Measurements from ENCODE around the gene KICS2.
"Not testable (repeated sequence)": the region's sequence is repeated elsewhere in the genome, so short reads cannot be mapped to it uniquely, and the experiment has no call there.

The KICS2 gene

DNA sequence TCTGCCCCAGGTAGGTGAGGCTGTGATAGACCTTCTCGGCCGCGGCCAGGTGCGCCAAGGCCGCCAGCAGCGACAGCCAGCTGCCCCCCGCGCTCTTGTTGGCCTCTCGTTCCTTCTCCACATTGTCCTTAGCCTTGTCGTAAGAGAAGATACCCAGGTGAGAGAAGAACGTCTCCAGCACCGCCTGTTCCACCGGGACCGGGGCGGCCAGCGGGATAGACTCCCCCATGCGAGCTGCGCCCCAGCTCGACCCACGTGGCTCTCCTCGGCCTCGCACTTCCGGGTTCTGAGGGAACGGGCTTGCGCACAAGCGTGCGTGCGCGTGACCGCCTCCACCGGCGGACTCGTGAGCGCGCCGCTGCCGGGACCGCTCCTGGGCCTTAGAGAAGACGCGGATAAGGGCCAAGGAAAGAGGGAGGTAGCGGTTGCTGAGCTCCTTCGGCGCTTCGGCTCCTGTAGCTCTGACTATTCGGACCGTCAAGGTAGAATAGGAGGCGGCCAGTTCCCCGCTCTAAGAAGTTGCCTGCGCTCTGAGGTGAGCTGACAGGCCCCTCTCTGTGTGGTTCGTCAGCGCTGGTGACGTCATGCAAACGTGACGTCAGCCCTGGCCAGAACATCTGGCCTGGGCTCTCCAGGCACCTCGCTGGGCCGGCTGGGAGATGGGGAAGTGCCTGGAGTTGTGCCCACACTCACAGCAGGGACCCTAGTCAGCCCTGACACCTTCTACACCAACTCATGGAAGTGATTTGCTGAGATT is at the start of gene KICS2:
KICS2 (minus strand) TSS at position 288 of the 757 bp plus-strand sequence; CDS start at position 229, 59 bp downstream.
- DNase-seq (ENCODE audit: low read depth): peak; percentile 92

DNA sequence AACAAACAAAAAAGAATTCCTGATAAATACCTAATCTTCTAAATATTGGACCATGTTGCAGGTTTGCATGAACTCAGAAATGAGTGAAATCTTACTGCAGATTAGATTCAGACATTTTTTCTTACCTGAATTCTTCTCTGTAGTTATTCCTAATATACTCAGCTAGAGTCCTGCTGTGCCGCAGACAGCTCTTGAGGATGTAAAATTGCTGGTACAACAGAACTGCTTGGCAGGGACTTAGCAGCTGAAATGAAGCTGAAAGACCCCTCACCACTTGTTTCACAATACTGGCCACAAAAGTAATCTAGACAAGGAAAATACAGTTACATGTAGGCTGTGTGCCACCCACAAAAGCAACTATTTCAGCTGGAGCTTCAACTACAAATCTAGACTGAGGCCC is 48.3 kb upstream of the KICS2 start:
- DNase-seq (ENCODE audit: low read depth): no peak

DNA sequence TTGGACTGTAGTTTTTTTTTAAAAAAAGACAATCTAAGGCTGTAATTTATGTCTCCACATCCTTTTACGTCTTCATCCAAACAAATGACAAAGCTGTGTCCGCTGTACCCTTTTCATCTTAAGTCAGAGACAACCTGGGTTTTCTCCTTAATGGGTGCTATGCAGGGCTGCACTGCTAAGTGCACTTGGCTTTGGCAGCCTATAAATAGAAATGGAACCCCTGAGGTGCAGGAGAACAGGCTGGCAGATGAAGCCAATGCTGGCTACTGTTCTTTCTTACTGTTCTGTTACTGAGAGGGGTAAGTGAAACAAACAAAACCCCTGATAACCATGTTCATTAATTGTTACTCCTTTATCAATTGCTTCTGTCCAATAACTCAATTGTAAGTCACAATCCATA is 47.1 kb upstream of the KICS2 start:
- no peak for DNase-seq (ENCODE audit: low read depth)

GRCh38 chr12:64268409-64268808 is 46.3 kb upstream of the KICS2 start:
- no peak for DNase-seq (ENCODE audit: low read depth)

DNA sequence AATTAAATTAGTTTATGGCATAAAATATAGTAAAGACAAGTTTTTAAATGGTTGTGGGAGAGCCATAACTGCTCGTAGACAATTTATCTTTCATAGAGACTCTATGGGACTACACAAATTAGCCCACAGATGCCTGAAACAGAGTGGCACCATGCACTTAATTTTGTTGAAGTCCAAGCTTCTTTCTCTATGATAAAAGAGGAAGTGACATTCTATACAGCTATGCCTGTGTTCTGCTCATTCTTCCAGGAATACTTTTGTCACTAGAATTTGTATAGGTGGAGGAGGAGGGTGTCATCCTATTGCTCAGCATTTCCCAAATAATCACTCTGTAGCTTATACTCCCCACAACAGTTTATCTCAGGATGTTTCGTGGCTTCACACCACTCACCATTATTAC is 43.7 kb upstream of the KICS2 start:
- DNase-seq (ENCODE audit: low read depth): no peak

GRCh38 chr12:64261813-64262212 is 39.7 kb upstream of the KICS2 start:
- no peak for DNase-seq (ENCODE audit: low read depth)

DNA sequence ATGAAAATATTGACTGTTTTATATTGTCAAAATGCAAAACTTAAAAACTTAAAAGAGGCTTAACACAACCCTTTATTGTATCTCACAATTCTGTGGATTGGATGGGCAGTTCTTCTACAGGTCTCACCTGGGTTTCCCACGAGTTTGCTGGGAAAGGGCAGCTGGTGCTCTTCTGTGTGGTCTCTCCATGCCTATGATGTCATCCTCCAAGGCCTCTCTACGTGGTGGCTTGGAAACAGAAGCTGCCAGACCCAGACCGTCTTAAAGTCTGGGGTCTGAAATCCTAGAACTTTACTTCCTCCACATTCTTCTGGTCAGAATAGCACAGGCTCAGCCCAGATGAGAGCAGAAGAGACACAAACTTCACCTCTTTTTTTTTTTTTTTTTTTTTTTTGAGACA is 36.5 kb upstream of the KICS2 start:
- no peak for DNase-seq (ENCODE audit: low read depth)

- DNase-seq (ENCODE audit: low read depth): peak; percentile 52
Measured at GRCh38 chr12:64256166-64256800, 34.2 kb upstream of the KICS2 start.

GRCh38 chr12:64255249-64255648 is 33.2 kb upstream of the KICS2 start:
- DNase-seq (ENCODE audit: low read depth): no peak

DNA sequence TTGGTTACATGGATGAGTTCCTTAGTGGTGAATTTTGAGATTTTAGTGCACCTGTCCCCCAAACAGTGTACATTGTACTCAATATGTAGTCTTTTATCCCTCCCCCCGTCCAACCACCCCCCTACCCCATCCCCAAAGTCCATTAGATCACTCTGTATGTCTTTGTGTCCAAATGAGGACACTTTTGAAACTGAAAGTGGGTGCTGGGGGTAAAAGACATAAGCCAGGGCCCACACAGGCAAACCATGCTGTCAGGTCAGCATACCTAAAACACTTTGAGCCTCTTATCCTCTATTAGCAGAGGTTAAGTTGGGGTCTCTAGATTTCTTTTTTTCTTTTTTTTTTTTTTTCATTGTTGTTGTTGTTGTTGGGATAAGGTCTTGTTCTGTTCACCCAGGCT is 31.3 kb upstream of the KICS2 start:
- DNase-seq (ENCODE audit: low read depth): no peak

- DNase-seq (ENCODE audit: low read depth): peak; percentile 86
Measured at GRCh38 chr12:64252681-64253080, 30.6 kb upstream of the KICS2 start.

GRCh38 chr12:64243809-64244208 is 21.7 kb upstream of the KICS2 start:
- no peak for DNase-seq (ENCODE audit: low read depth)

- DNase-seq (ENCODE audit: low read depth): no peak
Measured at GRCh38 chr12:64240781-64241180, 18.7 kb upstream of the KICS2 start.

DNA sequence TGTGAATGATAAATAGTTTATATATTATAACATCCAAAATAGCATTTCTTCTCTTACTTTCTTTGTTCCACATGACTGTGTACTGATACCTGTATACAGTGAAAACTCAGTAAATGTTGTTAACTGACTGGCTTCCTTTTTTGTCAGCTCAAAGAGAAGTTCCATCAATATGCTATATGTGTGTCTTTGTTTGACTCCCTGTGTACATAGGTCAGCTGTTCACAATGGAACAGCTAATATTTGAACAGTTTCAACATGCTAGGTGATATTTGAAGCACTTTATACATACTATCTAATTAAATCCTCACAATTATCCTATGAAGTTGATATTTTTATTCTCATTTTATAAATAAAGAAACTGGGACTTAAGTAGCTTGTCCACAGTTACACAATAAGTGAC is 15.3 kb upstream of the KICS2 start:
- no peak for DNase-seq (ENCODE audit: low read depth)

- DNase-seq (ENCODE audit: low read depth): peak; percentile 44
Measured at GRCh38 chr12:64236549-64236948, 14.5 kb upstream of the KICS2 start.

GRCh38 chr12:64232196-64232595 is 10.1 kb upstream of the KICS2 start:
- no peak for DNase-seq (ENCODE audit: low read depth)

GRCh38 chr12:64229796-64230195 is 7.7 kb upstream of the KICS2 start:
- DNase-seq (ENCODE audit: low read depth): no peak

DNA sequence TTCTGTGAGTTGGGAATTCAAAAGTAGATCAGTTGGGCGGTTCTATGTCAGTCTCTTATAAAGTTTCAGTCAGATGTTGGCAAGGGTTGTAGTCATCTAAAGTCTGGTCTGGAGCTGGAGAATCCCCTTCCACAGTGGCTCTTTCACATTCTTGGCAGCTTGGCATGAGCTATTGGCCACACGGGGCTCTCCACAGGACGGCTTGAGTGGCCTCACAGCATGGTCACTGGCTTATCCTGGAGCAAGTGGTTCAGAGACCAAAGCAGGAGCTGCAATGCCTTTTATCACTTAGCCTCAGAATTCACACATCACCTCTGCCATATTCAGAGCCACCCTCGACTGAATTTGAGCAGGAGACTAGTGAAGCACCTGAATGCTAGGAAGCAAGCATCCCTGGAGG is 7.1 kb upstream of the KICS2 start:
- no peak for DNase-seq (ENCODE audit: low read depth)

GRCh38 chr12:64225626-64226025 is 3.5 kb upstream of the KICS2 start:
- DNase-seq (ENCODE audit: low read depth): no peak

DNA sequence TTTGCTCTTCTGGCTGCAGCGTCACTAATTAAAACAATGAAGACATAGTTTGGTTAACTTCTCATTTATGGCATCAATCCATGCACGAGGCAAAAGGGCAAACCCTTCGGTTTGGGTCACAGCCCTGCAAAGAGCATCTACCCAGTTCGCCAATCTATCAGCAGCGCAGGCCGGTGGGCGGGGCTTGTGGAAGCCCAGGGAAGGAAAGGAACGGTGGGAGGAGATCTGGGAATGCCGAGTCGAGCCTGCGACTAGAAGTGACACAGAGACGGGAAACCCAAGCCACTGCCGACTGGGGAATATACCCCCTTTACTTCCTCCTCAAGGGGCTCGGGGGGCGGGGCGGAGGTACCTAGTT is 466 bp downstream of the KICS2 start:
- peak; percentile 67 for DNase-seq (ENCODE audit: low read depth)

DNA sequence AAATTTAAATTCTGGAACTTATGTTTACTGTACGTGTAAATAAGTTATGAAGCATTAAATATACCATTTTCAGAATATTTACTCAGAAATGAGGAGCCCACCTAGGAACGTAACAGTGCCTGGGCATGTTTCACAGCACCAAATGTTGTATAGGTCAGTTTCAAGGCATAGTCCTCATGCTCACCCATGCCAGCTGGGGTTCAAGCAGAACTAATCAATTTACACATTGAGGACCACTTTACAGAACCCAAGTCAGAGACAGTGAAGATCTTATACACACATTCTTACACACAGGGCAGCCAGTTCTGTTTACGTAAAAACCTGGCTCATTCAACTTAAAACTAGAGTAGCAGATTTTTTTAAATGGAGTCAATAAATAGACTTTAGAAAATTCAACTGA is 2.0 kb downstream of the KICS2 start:
- no peak for DNase-seq (ENCODE audit: low read depth)

DNA sequence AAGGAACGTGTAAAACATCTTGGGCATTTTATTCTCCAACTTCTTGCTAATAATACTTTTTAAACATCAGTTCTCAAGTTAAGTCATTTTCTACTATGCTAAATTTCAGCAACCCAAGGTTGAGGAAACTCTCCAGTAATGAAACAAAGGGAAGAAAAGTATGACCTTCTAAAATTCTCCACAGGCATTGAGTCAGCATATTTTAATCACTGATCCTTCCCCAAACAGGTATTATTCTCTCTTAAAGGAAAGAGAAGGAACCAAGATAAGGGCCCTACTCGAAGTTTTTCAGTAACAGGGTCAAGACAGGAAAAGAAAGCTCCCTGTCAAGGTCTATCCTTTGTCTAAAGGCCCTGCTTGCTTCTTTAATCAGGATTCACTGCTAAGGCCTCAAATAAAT is 3.0 kb downstream of the KICS2 start:
- DNase-seq (ENCODE audit: low read depth): no peak

DNA sequence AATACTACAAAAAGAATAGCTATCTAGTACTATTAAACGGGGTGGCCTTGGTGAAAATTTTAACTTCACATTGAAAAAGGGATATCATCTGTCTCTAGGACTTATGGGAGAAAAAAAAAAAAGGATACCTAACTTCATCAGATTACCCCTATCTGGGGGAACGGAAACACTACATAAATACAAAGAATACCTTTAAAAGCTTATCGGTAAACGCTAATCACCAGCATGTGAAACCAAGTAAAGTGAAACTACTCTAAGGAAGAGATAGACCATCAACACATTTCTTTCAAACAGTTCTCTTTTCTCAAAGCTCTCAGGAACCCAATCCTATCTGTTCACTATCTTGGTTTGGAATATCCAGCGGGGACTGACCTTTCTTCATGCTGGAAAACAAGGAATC is 3.5 kb downstream of the KICS2 start:
- DNase-seq (ENCODE audit: low read depth): no peak

GRCh38 chr12:64217643-64218042 is 4.5 kb downstream of the KICS2 start:
- DNase-seq (ENCODE audit: low read depth): not testable (repeated sequence)
